GM12865 (cell line): ENCODE measurements around the gene BTBD6.

Source experiments
- DNase-seq: peaks from one replicate; pipeline ENCODE4 v3.0.0; 2010; ENCODE audit warnings: low read depth
- H3K4me3 ChIP-seq: 2 replicates; pipeline ENCODE4 v1.5.1; 2011; ENCODE audit warnings: mild to moderate bottlenecking, low read depth, low read length, control low read depth
- CTCF ChIP-seq: IDR thresholded peaks from 2 replicates; pipeline ENCODE4 v1.5.1; 2011; ENCODE audit warnings: low read length, control low read depth, low read depth, inconsistent platforms; ENCODE audit not compliant: insufficient read depth; ENCODE audit errors: missing control alignments

BTBD6 gene

DNA sequence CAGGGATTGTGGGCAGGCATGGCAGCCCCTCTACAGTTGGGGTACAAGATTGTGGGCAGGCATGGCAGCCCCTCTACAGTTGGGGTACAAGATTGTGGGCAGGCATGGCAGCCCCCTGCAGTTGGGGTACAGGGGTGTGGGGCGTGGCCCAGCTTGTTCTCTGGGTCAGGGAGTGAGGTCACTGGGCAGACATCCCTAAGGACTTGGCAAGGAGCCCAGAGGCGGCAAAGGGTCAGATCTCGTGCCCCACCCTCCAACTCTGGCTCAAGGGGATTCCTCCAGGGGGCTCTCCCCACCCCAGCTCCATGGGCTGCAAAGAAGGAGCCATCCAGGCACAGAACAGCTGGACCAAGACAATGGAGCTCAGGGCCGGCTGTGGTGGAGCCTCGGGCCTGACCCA lies 41.5 kb upstream of the BTBD6 start:
- no peak for TF ChIP-seq CTCF
- no peak for DNase-seq

DNA sequence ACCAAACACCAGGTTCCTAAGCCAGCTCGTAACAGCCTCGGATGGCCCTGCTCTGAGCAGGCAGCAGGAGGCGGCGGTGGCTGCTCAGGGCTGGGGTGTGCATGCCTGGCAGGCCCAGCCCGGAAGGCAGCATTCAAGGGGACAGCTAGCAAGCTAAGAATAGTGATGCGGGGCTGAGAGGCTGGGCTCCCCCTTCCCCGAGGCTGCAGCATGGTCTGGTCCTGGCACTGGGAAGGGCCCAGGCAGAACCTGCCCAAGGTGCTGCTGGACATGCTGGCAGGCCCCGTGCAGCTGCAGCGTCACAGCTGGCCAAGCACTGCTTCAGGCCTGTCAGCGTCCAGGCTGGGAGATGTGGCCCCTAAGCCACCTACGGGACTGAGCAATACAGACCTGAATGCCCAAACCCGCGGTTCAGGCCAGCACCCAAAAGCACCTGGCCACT lies 40.9 kb upstream of the BTBD6 start:
- H3K4me3 ChIP-seq, result no peak overlapping the region
- no peak for TF ChIP-seq CTCF
- DNase-seq, result no peak

More for the DNA sequence above, 41.5 kb upstream of the BTBD6 start:
- no peak overlapping the region for H3K4me3 ChIP-seq

GRCh38 chr14:105207996-105208737 lies 40.2 kb upstream of the BTBD6 start:
- DNase-seq, result no peak
- no peak for TF ChIP-seq CTCF
- no peak overlapping the region for H3K4me3 ChIP-seq

DNA sequence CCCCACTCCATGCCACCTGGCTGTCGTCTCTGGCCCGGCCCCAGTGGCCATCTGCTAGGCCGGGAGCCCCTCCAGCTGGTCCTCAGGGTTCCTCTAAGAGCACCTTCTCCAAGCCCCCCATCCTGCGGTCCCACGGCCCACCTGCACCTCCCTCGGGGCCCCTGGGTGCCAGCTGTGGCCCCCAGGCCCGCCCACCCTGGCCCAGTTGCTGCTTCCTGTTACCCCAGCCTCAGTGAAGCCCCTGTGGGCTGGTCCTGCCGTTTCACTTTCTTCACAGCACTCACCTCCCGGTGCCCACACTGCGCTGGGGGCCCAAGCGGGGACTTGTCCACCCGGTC lies 39.6 kb upstream of the BTBD6 start:
- TF ChIP-seq CTCF, result no peak
- DNase-seq, result no peak
- no peak overlapping the region for H3K4me3 ChIP-seq

GRCh38 chr14:105209091-105209490 lies 39.2 kb upstream of the BTBD6 start:
- TF ChIP-seq CTCF, result no peak
- no peak overlapping the region for H3K4me3 ChIP-seq
- DNase-seq, result no peak

DNA sequence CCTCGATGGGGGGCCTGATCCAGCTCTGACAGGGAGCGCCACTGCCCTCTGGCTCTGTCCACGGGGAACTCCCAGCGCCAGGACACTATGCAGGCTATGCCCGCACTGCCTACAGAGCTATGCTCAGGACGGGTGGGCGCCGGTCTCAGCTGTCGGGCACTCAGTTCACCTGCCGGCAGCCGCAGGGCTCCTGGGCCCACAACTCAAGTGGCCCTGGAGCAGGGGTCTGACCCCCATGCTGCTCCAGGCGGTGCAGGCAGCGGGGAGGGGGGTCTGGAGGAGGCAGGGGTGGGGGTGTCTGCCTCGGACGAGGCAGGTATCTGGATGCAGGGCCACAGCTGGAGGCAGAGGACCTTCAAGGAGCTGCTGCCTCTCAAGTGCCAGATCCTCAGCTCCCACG lies 38.7 kb upstream of the BTBD6 start:
- no peak for DNase-seq
- H3K4me3 ChIP-seq, result no peak overlapping the region
- no peak for TF ChIP-seq CTCF
